ENCODE measurements around the gene NTNG1.

- TF ChIP-seq, protein P1, sequence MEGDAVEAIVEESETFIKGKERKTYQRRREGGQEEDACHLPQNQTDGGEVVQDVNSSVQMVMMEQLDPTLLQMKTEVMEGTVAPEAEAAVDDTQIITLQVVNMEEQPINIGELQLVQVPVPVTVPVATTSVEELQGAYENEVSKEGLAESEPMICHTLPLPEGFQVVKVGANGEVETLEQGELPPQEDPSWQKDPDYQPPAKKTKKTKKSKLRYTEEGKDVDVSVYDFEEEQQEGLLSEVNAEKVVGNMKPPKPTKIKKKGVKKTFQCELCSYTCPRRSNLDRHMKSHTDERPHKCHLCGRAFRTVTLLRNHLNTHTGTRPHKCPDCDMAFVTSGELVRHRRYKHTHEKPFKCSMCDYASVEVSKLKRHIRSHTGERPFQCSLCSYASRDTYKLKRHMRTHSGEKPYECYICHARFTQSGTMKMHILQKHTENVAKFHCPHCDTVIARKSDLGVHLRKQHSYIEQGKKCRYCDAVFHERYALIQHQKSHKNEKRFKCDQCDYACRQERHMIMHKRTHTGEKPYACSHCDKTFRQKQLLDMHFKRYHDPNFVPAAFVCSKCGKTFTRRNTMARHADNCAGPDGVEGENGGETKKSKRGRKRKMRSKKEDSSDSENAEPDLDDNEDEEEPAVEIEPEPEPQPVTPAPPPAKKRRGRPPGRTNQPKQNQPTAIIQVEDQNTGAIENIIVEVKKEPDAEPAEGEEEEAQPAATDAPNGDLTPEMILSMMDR (IDR thresholded peaks at IDR 0.05): no peak
- no peak for TF ChIP-seq POLR2A (IDR thresholded peaks at IDR 0.05)
Measured at GRCh38 chr1:107439567-107439966, 298.7 kb downstream of the NTNG1 start.
